ENCODE data around the gene IL23R.

Gene IL23R

GRCh38 chr1:67256291-67257172, 90.3 kb downstream of the IL23R start:
- no peak for DNase-seq

- no peak for DNase-seq
These were observed 90.9 kb downstream of the IL23R start for GRCh38 chr1:67257173-67257535.

GRCh38 chr1:67261680-67262079, 95.4 kb downstream of the IL23R start:
- DNase-seq = no peak

GRCh38 chr1:67262735-67263134, 96.5 kb downstream of the IL23R start:
- no peak for DNase-seq

- DNase-seq = no peak
These were observed 97.9 kb downstream of the IL23R start for GRCh38 chr1:67264152-67264551.

- DNase-seq = no peak
These were observed 98.6 kb downstream of the IL23R start for GRCh38 chr1:67264899-67265298.

GRCh38 chr1:67269061-67269460, 102.8 kb downstream of the IL23R start:
- no peak for DNase-seq

- no peak for DNase-seq
These were observed 104.3 kb downstream of the IL23R start for GRCh38 chr1:67270541-67270940.

- no peak for DNase-seq
These were observed 107.3 kb downstream of the IL23R start for GRCh38 chr1:67273591-67273990.

- no peak for DNase-seq
These were observed 108.5 kb downstream of the IL23R start for GRCh38 chr1:67274623-67275325.

- DNase-seq = no peak
These were observed 114.4 kb downstream of the IL23R start for GRCh38 chr1:67280696-67281095.

- DNase-seq = no peak
These were observed 115.0 kb downstream of the IL23R start for GRCh38 chr1:67281244-67281643.

GRCh38 chr1:67285780-67286488, 119.7 kb downstream of the IL23R start:
- no peak for DNase-seq

GRCh38 chr1:67290236-67290635, 124.0 kb downstream of the IL23R start:
- no peak for DNase-seq

GRCh38 chr1:67294836-67295617, 128.8 kb downstream of the IL23R start:
- DNase-seq = no peak

- DNase-seq = no peak
These were observed 132.5 kb downstream of the IL23R start for GRCh38 chr1:67298762-67299161.

GRCh38 chr1:67299296-67299695, 133.0 kb downstream of the IL23R start:
- no peak for DNase-seq

GRCh38 chr1:67300561-67300960, 134.3 kb downstream of the IL23R start:
- no peak for DNase-seq

- DNase-seq = no peak
These were observed 137.8 kb downstream of the IL23R start for GRCh38 chr1:67304023-67304422.

GRCh38 chr1:67306547-67306946, 140.3 kb downstream of the IL23R start:
- no peak for DNase-seq

GRCh38 chr1:67307251-67308060, 141.2 kb downstream of the IL23R start, which contains the start of gene IL12RB2:
TSS of gene IL12RB2 (plus strand) at chr1:67307873. CDS start at chr1:67320369, 12,496 bp downstream.
- no peak for DNase-seq

GRCh38 chr1:67308136-67308535, 141.9 kb downstream of the IL23R start:
- no peak for DNase-seq
